Activated CD8-positive, alpha-beta T cell treated with anti-CD3 and anti-CD28 coated beads for 36 hours (primary cell): ENCODE results near the gene KRT77. TPM values are rescaled to one million over a fixed set of nuclear protein-coding genes. Genes with fewer than 3 reads are reported as not detected.

Experiments used
- ATAC-seq: fragments of 200-7000 bp; cut with Tn5 transposase; one replicate; pipeline ENCODE4 v1.10.0; 2021; ENCODE audit warnings: mild to moderate bottlenecking, moderate library complexity
- CTCF ChIA-PET: fragments of 350-600 bp; sonication (Branson Sonifier 250); formaldehyde crosslinking; loops from one replicate; lab custom pipeline; 2021; ENCODE audit warnings: antibody characterized with exemption; lab: Charles Lee
- POLR2A ChIA-PET: fragments of 350-600 bp; sonication (Branson Sonifier 250); formaldehyde crosslinking; loops from one replicate; lab custom pipeline; 2021; ENCODE audit warnings: antibody characterized with exemption; lab: Charles Lee
- DNase-seq: peaks from one replicate; pipeline ENCODE4 v3.0.0-alpha.2; 2020
- H3K27ac Mint-ChIP-seq: one replicate; pipeline ENCODE4 v1.8.0; 2021; ENCODE audit warnings: mild to moderate bottlenecking, mixed read lengths
- H3K27me3 Mint-ChIP-seq: one replicate; pipeline ENCODE4 v1.8.0; 2021; ENCODE audit warnings: mixed read lengths
- H3K36me3 Mint-ChIP-seq: one replicate; pipeline ENCODE4 v1.8.0; 2021; ENCODE audit warnings: low read depth, mixed read lengths
- H3K4me1 Mint-ChIP-seq: one replicate; pipeline ENCODE4 v1.8.0; 2021; ENCODE audit warnings: low read depth, mixed read lengths
- H3K4me3 Mint-ChIP-seq: one replicate; pipeline ENCODE4 v1.8.0; 2021; ENCODE audit warnings: mild to moderate bottlenecking, moderate library complexity, mixed read lengths
- H3K9me3 Mint-ChIP-seq: one replicate; pipeline ENCODE4 v1.8.0; 2021; ENCODE audit warnings: mixed read lengths
- CTCF ChIP-seq: fragments of 200-600 bp; IDR thresholded peaks from one replicate; pipeline ENCODE4 v1.8.0; 2022; ENCODE audit warnings: antibody characterized with exemption, mild to moderate bottlenecking
- intact Hi-C: fragments of 100-400 bp; cut with micrococcal nuclease; formaldehyde crosslinking; loops from one replicate; pipeline ENCODE4 v1.10.0; 2022
- total RNA-seq, 2 experiments: library from RNA; stranded (reverse); gene quantifications; one replicate each; pipeline ENCODE4 v1.2.3, GENCODE V29; 2021

Gene KRT77
- total RNA-seq, 2 experiments from 2014 or later: not detected

GRCh38 chr12:52741375-52742195, 38.3 kb upstream of the KRT77 start:
- TF ChIP-seq CTCF: no peak
- Mint-ChIP-seq H3K27me3 (peaks cover 3% of the 10 kb centered on the region), H3K27ac (no peak overlapping the region), H3K36me3 (no peaks in the 10 kb centered on the region), H3K9me3 (no peaks in the 10 kb centered on the region), H3K4me1 (no peaks in the 10 kb centered on the region), H3K4me3 (no peak overlapping the region)
- CTCF ChIA-PET: interaction anchor here (1.4 kb wide), 1 partner anchor 528 kb away, joined by 3 read pairs; no protein-coding TSS in a partner anchor
- DNase-seq (peak; percentile 82), ATAC-seq (peak; percentile 49)
- POLR2A ChIA-PET: no interaction called here
- intact Hi-C loops: no loop called here

- H3K27me3 Mint-ChIP-seq: peaks cover 3% of the 10 kb centered on the region
- no peak overlapping the region for H3K4me3 Mint-ChIP-seq
- H3K9me3 Mint-ChIP-seq: no peaks in the 10 kb centered on the region
- no peak for TF ChIP-seq CTCF
- no peak for DNase-seq
- H3K27ac Mint-ChIP-seq: no peak overlapping the region
- no peak for ATAC-seq
- intact Hi-C loops: no loop called here
- H3K4me1 Mint-ChIP-seq: no peaks in the 10 kb centered on the region
- POLR2A ChIA-PET: no interaction called here
- no peaks in the 10 kb centered on the region for H3K36me3 Mint-ChIP-seq
- CTCF ChIA-PET: interaction anchor here (0.9 to 1.4 kb wide), 2 partner anchors 144 to 527 kb away, joined by 3 to 4 read pairs; no protein-coding TSS in a partner anchor
Observed at GRCh38 chr12:52740584-52740983, 37.3 kb upstream of the KRT77 start.

GRCh38 chr12:52739963-52740362, 36.6 kb upstream of the KRT77 start:
- Mint-ChIP-seq H3K27me3 (peaks cover 3% of the 10 kb centered on the region), H3K27ac (no peak overlapping the region), H3K9me3 (no peaks in the 10 kb centered on the region), H3K4me1 (no peaks in the 10 kb centered on the region), H3K36me3 (no peaks in the 10 kb centered on the region), H3K4me3 (no peak overlapping the region)
- ChIA-PET CTCF (interaction anchor here (0.9 to 1.4 kb wide), 2 partner anchors 145 to 526 kb away, joined by 3 to 4 read pairs; no protein-coding TSS in a partner anchor), POLR2A (no interaction called here)
- intact Hi-C loops: no loop called here
- no peak for TF ChIP-seq CTCF
- ATAC-seq: no peak
- DNase-seq: no peak

- no peak overlapping the region for H3K27ac Mint-ChIP-seq
- intact Hi-C loops: no loop called here
- ATAC-seq (no peak), DNase-seq (no peak)
- CTCF ChIA-PET: no interaction called here
- POLR2A ChIA-PET: interaction anchor here (0.7 kb wide), 1 partner anchor 9 kb away, joined by 3 read pairs; no protein-coding TSS in a partner anchor
- H3K27me3 Mint-ChIP-seq: no peaks in the 10 kb centered on the region
- no peaks in the 10 kb centered on the region for H3K4me1 Mint-ChIP-seq
- H3K9me3 Mint-ChIP-seq: no peaks in the 10 kb centered on the region
- no peak overlapping the region for H3K4me3 Mint-ChIP-seq
- TF ChIP-seq CTCF: no peak
- no peaks in the 10 kb centered on the region for H3K36me3 Mint-ChIP-seq
Observed at GRCh38 chr12:52735816-52736632, 32.7 kb upstream of the KRT77 start.
